GM06990 (cell line): ENCODE results near the gene WNT1.

ENCODE experiments used
- DNase-seq: peaks from one replicate; pipeline ENCODE4 v3.0.0-alpha.2; 2011; ENCODE audit not compliant: insufficient read length; ENCODE audit errors: extremely low read depth
- H3K27me3 ChIP-seq: replicated peaks from 2 replicates; pipeline ENCODE4 v1.6.0; 2011; ENCODE audit warnings: low read length; ENCODE audit not compliant: control insufficient read depth, insufficient read depth
- H3K36me3 ChIP-seq: 2 replicates; pipeline ENCODE4 v1.5.1; 2011; ENCODE audit warnings: low read length; ENCODE audit not compliant: control insufficient read depth, insufficient read depth
- H3K4me3 ChIP-seq: replicated peaks from 2 replicates; pipeline ENCODE4 v1.5.1; 2011; ENCODE audit warnings: low read depth, mild to moderate bottlenecking, control low read depth, low read length
- TF ChIP-seq, protein P1 (sequence below): IDR thresholded peaks from 2 replicates; pipeline ENCODE4 v1.5.1; 2011; ENCODE audit warnings: low read length, control low read depth, mild to moderate bottlenecking, inconsistent platforms; ENCODE audit not compliant: insufficient read depth, poor library complexity, severe bottlenecking

Gene WNT1

DNA sequence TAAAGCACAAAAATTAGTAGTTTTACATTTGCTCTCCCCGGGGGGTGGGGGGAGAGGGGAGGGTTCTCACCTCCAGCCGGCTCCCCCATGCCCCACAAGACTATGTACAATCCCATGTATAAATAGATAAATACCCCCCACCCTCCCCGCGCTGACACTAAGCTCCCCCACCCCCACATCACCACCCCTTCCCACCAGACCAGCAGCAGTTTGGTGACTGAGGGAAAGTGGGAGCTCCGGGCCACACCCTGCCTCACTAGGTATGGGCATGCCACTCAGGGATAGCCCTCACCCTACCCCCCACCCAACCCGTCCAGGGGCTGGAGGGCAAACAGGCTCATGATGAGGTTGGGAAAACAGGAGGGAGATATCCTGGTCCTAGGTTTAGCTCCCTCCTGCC is 42.3 kb downstream of the WNT1 start:
- TF ChIP-seq, protein P1, sequence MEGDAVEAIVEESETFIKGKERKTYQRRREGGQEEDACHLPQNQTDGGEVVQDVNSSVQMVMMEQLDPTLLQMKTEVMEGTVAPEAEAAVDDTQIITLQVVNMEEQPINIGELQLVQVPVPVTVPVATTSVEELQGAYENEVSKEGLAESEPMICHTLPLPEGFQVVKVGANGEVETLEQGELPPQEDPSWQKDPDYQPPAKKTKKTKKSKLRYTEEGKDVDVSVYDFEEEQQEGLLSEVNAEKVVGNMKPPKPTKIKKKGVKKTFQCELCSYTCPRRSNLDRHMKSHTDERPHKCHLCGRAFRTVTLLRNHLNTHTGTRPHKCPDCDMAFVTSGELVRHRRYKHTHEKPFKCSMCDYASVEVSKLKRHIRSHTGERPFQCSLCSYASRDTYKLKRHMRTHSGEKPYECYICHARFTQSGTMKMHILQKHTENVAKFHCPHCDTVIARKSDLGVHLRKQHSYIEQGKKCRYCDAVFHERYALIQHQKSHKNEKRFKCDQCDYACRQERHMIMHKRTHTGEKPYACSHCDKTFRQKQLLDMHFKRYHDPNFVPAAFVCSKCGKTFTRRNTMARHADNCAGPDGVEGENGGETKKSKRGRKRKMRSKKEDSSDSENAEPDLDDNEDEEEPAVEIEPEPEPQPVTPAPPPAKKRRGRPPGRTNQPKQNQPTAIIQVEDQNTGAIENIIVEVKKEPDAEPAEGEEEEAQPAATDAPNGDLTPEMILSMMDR: no peak
- Histone ChIP-seq H3K27me3 (no peaks in the 10 kb centered on the region), H3K36me3 (peaks cover 19% of the 10 kb centered on the region), H3K4me3 (no peak overlapping the region)
- no peak for DNase-seq

DNA sequence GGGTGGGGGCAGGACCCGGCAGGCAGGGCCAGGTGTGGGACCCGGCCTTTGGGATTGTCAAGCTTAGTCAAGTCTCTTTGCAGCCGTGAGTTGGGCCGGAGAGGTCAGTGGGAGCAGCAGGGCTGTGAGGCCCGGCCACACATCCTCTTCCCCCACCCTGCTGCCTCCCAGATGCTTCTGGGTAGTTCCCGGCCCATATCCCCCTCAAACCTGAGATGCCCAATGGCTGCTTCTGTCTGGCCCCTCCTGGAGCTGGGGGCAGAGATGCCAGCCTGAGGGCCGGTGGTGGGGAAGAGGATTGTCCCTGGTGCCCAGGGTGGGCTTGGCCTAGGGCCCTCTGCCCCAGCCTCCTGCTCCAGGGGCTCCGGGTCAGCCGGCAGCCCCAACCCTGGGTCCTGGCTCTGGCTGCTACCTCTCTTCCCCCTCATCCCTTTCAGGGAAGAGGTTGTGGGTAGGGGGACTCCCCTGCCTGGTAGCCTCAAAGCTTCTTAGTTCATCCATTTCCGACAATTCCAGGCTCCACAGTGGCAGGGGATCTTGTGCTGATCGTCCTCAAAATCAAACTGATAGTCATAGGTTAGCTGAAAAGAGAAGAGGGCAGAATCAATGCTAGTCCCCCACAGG is 43.3 kb downstream of the WNT1 start:
- H3K36me3 ChIP-seq: peaks cover 26% of the 10 kb centered on the region
- no peak overlapping the region for H3K4me3 ChIP-seq
- TF ChIP-seq, protein P1: no peak
- H3K27me3 ChIP-seq: no peaks in the 10 kb centered on the region
- no peak for DNase-seq

DNA sequence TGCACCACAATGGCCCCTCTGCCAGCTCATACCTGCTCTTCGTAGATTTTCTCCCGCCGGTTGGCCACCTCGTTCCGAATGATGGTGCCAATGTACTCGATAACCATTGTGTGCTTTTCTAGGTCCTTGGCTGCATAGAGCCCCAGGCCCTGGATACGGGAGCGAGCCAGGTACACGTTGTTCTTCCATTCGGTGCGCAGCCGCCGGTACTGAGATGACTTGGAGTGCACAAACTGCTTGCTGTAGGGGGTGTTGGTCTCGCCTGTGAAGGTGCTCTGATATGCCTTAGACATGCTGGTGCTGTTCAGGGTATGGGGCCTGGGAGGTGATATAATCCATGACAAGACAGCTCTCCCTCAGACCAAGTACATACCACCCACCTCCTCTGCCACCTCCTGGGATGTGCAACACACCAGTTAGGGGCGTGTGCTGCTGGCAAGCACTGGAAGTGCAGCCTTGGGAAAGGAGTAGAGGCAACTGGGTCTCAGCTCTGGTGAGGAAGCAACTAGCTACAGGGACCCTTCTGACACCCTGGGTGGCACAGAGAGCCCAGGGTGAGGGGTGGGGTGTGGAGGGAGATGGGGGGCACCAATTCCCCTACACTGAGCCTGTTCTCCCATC is 44.5 kb downstream of the WNT1 start:
- no peaks in the 10 kb centered on the region for H3K27me3 ChIP-seq

DNA sequence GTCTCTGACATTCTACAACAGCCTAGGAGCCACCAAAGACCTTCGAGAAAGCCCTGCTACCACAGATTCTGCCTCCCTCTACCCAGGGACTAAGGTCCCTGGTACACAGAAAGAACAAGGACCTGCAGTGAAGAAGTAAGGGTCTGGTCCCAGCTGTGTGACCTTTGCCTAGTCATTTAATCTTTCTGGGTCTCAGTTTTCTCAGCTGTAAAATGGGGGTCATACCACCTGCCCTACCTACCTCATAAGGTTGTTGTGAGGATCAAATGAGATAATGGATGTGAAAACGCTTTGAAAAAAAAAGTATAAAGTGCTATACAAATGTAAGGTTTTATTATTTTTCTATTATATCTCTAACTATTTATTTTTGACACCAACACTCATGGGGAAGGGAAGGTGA is 45.7 kb downstream of the WNT1 start:
- no peak overlapping the region for H3K4me3 ChIP-seq
- no peaks in the 10 kb centered on the region for H3K27me3 ChIP-seq
- DNase-seq: no peak
- TF ChIP-seq, protein P1: no peak
- H3K36me3 ChIP-seq: peaks cover 36% of the 10 kb centered on the region

More for the DNA sequence above, 44.5 kb downstream of the WNT1 start:
- DNase-seq: no peak
- TF ChIP-seq, protein P1: no peak
- no peak overlapping the region for H3K4me3 ChIP-seq
- peaks cover 32% of the 10 kb centered on the region for H3K36me3 ChIP-seq

DNA sequence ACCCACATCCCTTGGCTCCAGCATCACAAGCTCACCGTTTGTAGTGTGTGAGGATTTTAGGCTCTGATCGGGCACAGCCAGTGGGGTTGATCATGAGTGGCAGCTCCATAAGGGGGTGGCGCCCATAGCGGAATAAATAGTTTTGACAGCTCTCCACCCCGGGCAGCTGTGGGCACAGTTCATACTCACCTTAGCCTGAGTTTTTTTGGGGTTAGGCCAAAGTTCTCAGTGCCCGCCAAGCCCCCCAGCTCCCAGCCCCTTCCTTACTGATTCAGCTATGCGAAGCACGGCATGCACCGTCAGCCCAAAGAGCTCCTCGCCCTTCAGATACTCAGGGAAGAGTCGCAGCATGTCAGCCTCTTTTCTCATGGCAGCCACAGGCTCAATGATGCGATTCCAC is 46.4 kb downstream of the WNT1 start:
- peaks cover 42% of the 10 kb centered on the region for H3K36me3 ChIP-seq
- TF ChIP-seq, protein P1: no peak
- H3K27me3 ChIP-seq: no peaks in the 10 kb centered on the region
- DNase-seq: no peak
- H3K4me3 ChIP-seq: no peak overlapping the region
